HG03457 (cell line): ENCODE measurements around the gene EFHD2.
"Not testable (repeated sequence)": the region's sequence is repeated elsewhere in the genome, so short reads cannot be mapped to it uniquely, and the experiment has no call there.

Experiments used
- ATAC-seq: cut with Tn5 transposase; IDR thresholded peaks from one replicate; pipeline ENCODE4 v1.9.1; 2021; ENCODE audit warnings: moderate number of reproducible peaks; ENCODE audit not compliant: unreplicated experiment

EFHD2 gene

GRCh38 chr1:15410884-15411245 is 1.2 kb downstream of the EFHD2 start:
- ATAC-seq: no peak

- peak; percentile 48 for ATAC-seq
These were observed 2.0 kb downstream of the EFHD2 start for GRCh38 chr1:15411593-15412137.

GRCh38 chr1:15412175-15412800 is 2.6 kb downstream of the EFHD2 start:
- no peak for ATAC-seq

GRCh38 chr1:15412843-15413242 is 3.2 kb downstream of the EFHD2 start:
- no peak for ATAC-seq

- ATAC-seq: no peak
These were observed 4.1 kb downstream of the EFHD2 start for GRCh38 chr1:15413563-15414444.

- ATAC-seq: no peak
These were observed 4.8 kb downstream of the EFHD2 start for GRCh38 chr1:15414445-15414983.

GRCh38 chr1:15417059-15417934 is 7.6 kb downstream of the EFHD2 start:
- no peak for ATAC-seq

GRCh38 chr1:15418806-15419515 is 9.3 kb downstream of the EFHD2 start:
- ATAC-seq: no peak

GRCh38 chr1:15420853-15421465 is 11.3 kb downstream of the EFHD2 start:
- no peak for ATAC-seq

- no peak for ATAC-seq
These were observed 13.2 kb downstream of the EFHD2 start for GRCh38 chr1:15422871-15423270.

GRCh38 chr1:15423355-15424077 is 13.8 kb downstream of the EFHD2 start:
- no peak for ATAC-seq

- no peak for ATAC-seq
These were observed 14.5 kb downstream of the EFHD2 start for GRCh38 chr1:15424146-15424667.

- ATAC-seq: no peak
These were observed 15.3 kb downstream of the EFHD2 start for GRCh38 chr1:15424981-15425380.

GRCh38 chr1:15425521-15425920 is 15.8 kb downstream of the EFHD2 start:
- no peak for ATAC-seq

- ATAC-seq: no peak
These were observed 16.3 kb downstream of the EFHD2 start for GRCh38 chr1:15425958-15426357.

- no peak for ATAC-seq
These were observed 17.0 kb downstream of the EFHD2 start for GRCh38 chr1:15426492-15427279.

- ATAC-seq: no peak
These were observed 17.6 kb downstream of the EFHD2 start for GRCh38 chr1:15427280-15427666.

- not testable (repeated sequence) for ATAC-seq
These were observed 18.6 kb downstream of the EFHD2 start for GRCh38 chr1:15428252-15428651.
